ENCODE data around the gene DPP8.
"Not testable (repeated sequence)": the region's sequence is repeated elsewhere in the genome, so short reads cannot be mapped to it uniquely, and the experiment has no call there.

The DPP8 gene

GRCh38 chr15:65509321-65509720, 8.2 kb downstream of the DPP8 start:
- Mint-ChIP-seq H3K4me1 (ENCODE audit: low read depth) (peaks cover 7% of the 10 kb centered on the region), H3K27me3 (no peaks in the 10 kb centered on the region), H3K36me3 (ENCODE audit: low read depth) (peaks cover 82% of the 10 kb centered on the region), H3K4me3 (no peak overlapping the region), H3K9me3 (no peaks in the 10 kb centered on the region), H3K27ac (no peak overlapping the region)
- intact Hi-C loops (cut with micrococcal nuclease) = no loop called here

- H3K27ac Mint-ChIP-seq = no peak overlapping the region
- H3K27me3 Mint-ChIP-seq = no peaks in the 10 kb centered on the region
- no peaks in the 10 kb centered on the region for H3K9me3 Mint-ChIP-seq
- intact Hi-C loops (cut with micrococcal nuclease) = no loop called here
- H3K4me3 Mint-ChIP-seq = no peak overlapping the region
- H3K4me1 Mint-ChIP-seq (ENCODE audit: low read depth) = no peaks in the 10 kb centered on the region
- H3K36me3 Mint-ChIP-seq (ENCODE audit: low read depth) = peaks cover 96% of the 10 kb centered on the region
Observed at GRCh38 chr15:65494076-65494475, 23.4 kb downstream of the DPP8 start.

- Mint-ChIP-seq H3K27me3 (no peaks in the 10 kb centered on the region), H3K4me1 (ENCODE audit: low read depth) (no peaks in the 10 kb centered on the region), H3K4me3 (no peak overlapping the region), H3K9me3 (no peaks in the 10 kb centered on the region), H3K27ac (no peak overlapping the region), H3K36me3 (ENCODE audit: low read depth) (peaks cover 84% of the 10 kb centered on the region)
- intact Hi-C loops (cut with micrococcal nuclease) = no loop called here
Observed at GRCh38 chr15:65484876-65485275, 32.6 kb downstream of the DPP8 start.

- Mint-ChIP-seq H3K4me3 (no peak overlapping the region), H3K27ac (peak overlapping the region; percentile 9), H3K4me1 (ENCODE audit: low read depth) (no peaks in the 10 kb centered on the region), H3K9me3 (no peaks in the 10 kb centered on the region), H3K36me3 (ENCODE audit: low read depth) (peaks cover 77% of the 10 kb centered on the region), H3K27me3 (no peaks in the 10 kb centered on the region)
- intact Hi-C loops (cut with micrococcal nuclease) = no loop called here
Observed at GRCh38 chr15:65476903-65477302, 40.6 kb downstream of the DPP8 start.

GRCh38 chr15:65470866-65471265, 46.6 kb downstream of the DPP8 start:
- H3K9me3 Mint-ChIP-seq = no peaks in the 10 kb centered on the region
- H3K27me3 Mint-ChIP-seq = no peaks in the 10 kb centered on the region
- H3K4me1 Mint-ChIP-seq (ENCODE audit: low read depth) = no peaks in the 10 kb centered on the region
- intact Hi-C loops (cut with micrococcal nuclease) = no loop called here
- H3K36me3 Mint-ChIP-seq (ENCODE audit: low read depth) = peaks cover 94% of the 10 kb centered on the region
- no peak overlapping the region for H3K4me3 Mint-ChIP-seq
- H3K27ac Mint-ChIP-seq = no peak overlapping the region

GRCh38 chr15:65468229-65468909, 49.1 kb downstream of the DPP8 start:
- H3K4me1 Mint-ChIP-seq (ENCODE audit: low read depth) = no peaks in the 10 kb centered on the region
- no peak overlapping the region for H3K4me3 Mint-ChIP-seq
- H3K9me3 Mint-ChIP-seq = no peaks in the 10 kb centered on the region
- H3K27me3 Mint-ChIP-seq = no peaks in the 10 kb centered on the region
- peaks cover 94% of the 10 kb centered on the region for H3K36me3 Mint-ChIP-seq (ENCODE audit: low read depth)
- intact Hi-C loops (cut with micrococcal nuclease) = no loop called here
- H3K27ac Mint-ChIP-seq = no peak overlapping the region

GRCh38 chr15:65466901-65467300, 50.6 kb downstream of the DPP8 start:
- no peaks in the 10 kb centered on the region for H3K27me3 Mint-ChIP-seq
- intact Hi-C loops (cut with micrococcal nuclease) = no loop called here
- no peaks in the 10 kb centered on the region for H3K4me1 Mint-ChIP-seq (ENCODE audit: low read depth)
- no peaks in the 10 kb centered on the region for H3K9me3 Mint-ChIP-seq
- no peak overlapping the region for H3K27ac Mint-ChIP-seq
- no peak overlapping the region for H3K4me3 Mint-ChIP-seq
- H3K36me3 Mint-ChIP-seq (ENCODE audit: low read depth) = peaks cover 93% of the 10 kb centered on the region

GRCh38 chr15:65463096-65463495, 54.4 kb downstream of the DPP8 start:
- intact Hi-C loops (cut with micrococcal nuclease); H3K4me1 Mint-ChIP-seq (ENCODE audit: low read depth): not testable (repeated sequence)
- peaks cover 94% of the 10 kb centered on the region for H3K36me3 Mint-ChIP-seq (ENCODE audit: low read depth)

GRCh38 chr15:65460741-65461347, 56.6 kb downstream of the DPP8 start:
- H3K27ac Mint-ChIP-seq = no peak overlapping the region
- H3K27me3 Mint-ChIP-seq = no peaks in the 10 kb centered on the region
- no peaks in the 10 kb centered on the region for H3K9me3 Mint-ChIP-seq
- H3K4me1 Mint-ChIP-seq (ENCODE audit: low read depth) = peaks cover 4% of the 10 kb centered on the region
- intact Hi-C loops (cut with micrococcal nuclease) = no loop called here
- H3K4me3 Mint-ChIP-seq = no peak overlapping the region
- peaks cover 99% of the 10 kb centered on the region for H3K36me3 Mint-ChIP-seq (ENCODE audit: low read depth)

More at GRCh38 chr15:65463096-65463495, 54.4 kb downstream of the DPP8 start:
- not testable (repeated sequence) for H3K27me3 Mint-ChIP-seq, H3K4me3 Mint-ChIP-seq, H3K27ac Mint-ChIP-seq, H3K9me3 Mint-ChIP-seq

- Mint-ChIP-seq H3K36me3 (ENCODE audit: low read depth) (peaks cover 87% of the 10 kb centered on the region), H3K4me1 (ENCODE audit: low read depth) (peaks cover 12% of the 10 kb centered on the region), H3K27ac (peak overlapping the region; percentile 68)
- H3K4me3 Mint-ChIP-seq; intact Hi-C loops (cut with micrococcal nuclease); H3K27me3 Mint-ChIP-seq; H3K9me3 Mint-ChIP-seq: not testable (repeated sequence)
Observed at GRCh38 chr15:65455256-65455655, 62.2 kb downstream of the DPP8 start.

GRCh38 chr15:65451989-65452388, 65.5 kb downstream of the DPP8 start:
- H3K27me3 Mint-ChIP-seq = no peaks in the 10 kb centered on the region
- intact Hi-C loops (cut with micrococcal nuclease) = no loop called here
- H3K4me3 Mint-ChIP-seq = no peak overlapping the region
- H3K4me1 Mint-ChIP-seq (ENCODE audit: low read depth) = peaks cover 12% of the 10 kb centered on the region
- H3K9me3 Mint-ChIP-seq = no peaks in the 10 kb centered on the region
- H3K36me3 Mint-ChIP-seq (ENCODE audit: low read depth) = peaks cover 71% of the 10 kb centered on the region
- no peak overlapping the region for H3K27ac Mint-ChIP-seq

- H3K36me3 Mint-ChIP-seq (ENCODE audit: low read depth) = peaks cover 70% of the 10 kb centered on the region
- no peak overlapping the region for H3K4me3 Mint-ChIP-seq
- H3K4me1 Mint-ChIP-seq (ENCODE audit: low read depth) = peaks cover 5% of the 10 kb centered on the region
- no peak overlapping the region for H3K27ac Mint-ChIP-seq
- no peaks in the 10 kb centered on the region for H3K9me3 Mint-ChIP-seq
- no peaks in the 10 kb centered on the region for H3K27me3 Mint-ChIP-seq
- intact Hi-C loops (cut with micrococcal nuclease) = no loop called here
Observed at GRCh38 chr15:65450556-65450955, 66.9 kb downstream of the DPP8 start.

- Mint-ChIP-seq H3K27ac (no peak overlapping the region), H3K36me3 (ENCODE audit: low read depth) (peaks cover 81% of the 10 kb centered on the region), H3K9me3 (no peaks in the 10 kb centered on the region), H3K27me3 (no peaks in the 10 kb centered on the region), H3K4me3 (no peak overlapping the region), H3K4me1 (ENCODE audit: low read depth) (no peaks in the 10 kb centered on the region)
- intact Hi-C loops (cut with micrococcal nuclease) = no loop called here
Observed at GRCh38 chr15:65447145-65447544, 70.3 kb downstream of the DPP8 start.

- Mint-ChIP-seq H3K4me3 (no peak overlapping the region), H3K36me3 (ENCODE audit: low read depth) (no peaks in the 10 kb centered on the region), H3K9me3 (no peaks in the 10 kb centered on the region), H3K27ac (no peak overlapping the region), H3K4me1 (ENCODE audit: low read depth) (no peaks in the 10 kb centered on the region), H3K27me3 (no peaks in the 10 kb centered on the region)
- intact Hi-C loops (cut with micrococcal nuclease) = no loop called here
Observed at GRCh38 chr15:65434201-65434600, 83.3 kb downstream of the DPP8 start.

GRCh38 chr15:65431731-65432130, 85.8 kb downstream of the DPP8 start:
- no peak overlapping the region for H3K4me3 Mint-ChIP-seq
- H3K36me3 Mint-ChIP-seq (ENCODE audit: low read depth) = no peaks in the 10 kb centered on the region
- H3K27ac Mint-ChIP-seq = no peak overlapping the region
- H3K27me3 Mint-ChIP-seq = no peaks in the 10 kb centered on the region
- no peaks in the 10 kb centered on the region for H3K9me3 Mint-ChIP-seq
- no peaks in the 10 kb centered on the region for H3K4me1 Mint-ChIP-seq (ENCODE audit: low read depth)
- intact Hi-C loops (cut with micrococcal nuclease) = no loop called here

All from dendritic cell treated with granulocyte-macrophage colony-stimulating factor and Interleukin-4, amounts not matched to agents 40 ng/mL and 50 ng/mL, for 4 days (primary cell).